GM18498 (cell line): ENCODE data around the gene MLLT1.

ENCODE experiments used
- ATAC-seq: cut with Tn5 transposase; IDR thresholded peaks from one replicate; pipeline ENCODE4 v1.9.1; 2021; ENCODE audit warnings: mild to moderate bottlenecking, moderate library complexity; ENCODE audit not compliant: unreplicated experiment

Gene MLLT1

GRCh38 chr19:6236310-6237291 is 43.2 kb downstream of the MLLT1 start:
- no peak for ATAC-seq

DNA sequence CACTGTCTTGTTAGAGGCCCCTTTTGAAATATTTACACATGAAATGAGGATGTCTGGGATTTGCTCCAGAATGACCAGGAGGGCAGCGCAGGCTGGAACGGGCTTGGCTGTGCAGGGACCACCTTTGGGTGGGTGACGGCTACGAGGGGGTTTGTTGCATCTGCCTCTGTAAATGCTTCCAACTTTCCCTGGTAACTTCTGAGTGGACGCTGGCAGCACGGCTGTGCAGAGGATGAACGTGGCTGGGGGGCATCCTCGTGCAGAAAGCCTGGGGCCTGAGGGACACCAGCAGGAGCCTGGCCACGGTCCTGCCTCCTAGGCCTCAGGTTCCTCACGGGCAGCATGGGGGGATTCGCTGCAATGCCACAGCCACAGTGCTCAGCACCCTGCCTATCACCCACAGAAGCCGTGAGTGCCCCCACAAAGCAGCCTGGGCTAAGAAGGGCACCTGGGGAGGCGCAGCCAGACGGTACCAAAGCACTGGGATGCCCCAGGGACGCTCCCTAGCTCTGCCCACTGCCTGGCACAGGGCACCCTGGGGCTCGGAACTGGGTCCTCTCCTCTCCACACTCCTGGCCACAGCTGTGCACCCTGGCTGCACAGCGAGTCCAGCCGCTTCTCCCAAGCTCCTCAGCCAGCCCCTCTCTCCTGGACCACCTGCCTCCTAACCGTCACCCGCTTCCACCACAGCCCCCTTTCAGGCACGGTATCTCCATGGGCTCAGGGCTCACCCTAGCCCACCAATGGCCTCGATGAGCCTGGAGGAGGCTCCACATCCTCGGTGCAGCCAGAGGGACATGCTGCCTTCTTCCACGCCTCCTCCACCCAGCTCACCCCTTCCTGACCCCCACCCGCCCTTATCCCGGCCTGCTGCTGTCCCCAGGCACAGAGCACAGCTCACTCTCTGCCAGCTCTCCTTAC is 44.5 kb downstream of the MLLT1 start:
- no peak for ATAC-seq

GRCh38 chr19:6234527-6234926 is 45.2 kb downstream of the MLLT1 start:
- no peak for ATAC-seq

- no peak for ATAC-seq
Measured at GRCh38 chr19:6233827-6234511, 45.8 kb downstream of the MLLT1 start.

DNA sequence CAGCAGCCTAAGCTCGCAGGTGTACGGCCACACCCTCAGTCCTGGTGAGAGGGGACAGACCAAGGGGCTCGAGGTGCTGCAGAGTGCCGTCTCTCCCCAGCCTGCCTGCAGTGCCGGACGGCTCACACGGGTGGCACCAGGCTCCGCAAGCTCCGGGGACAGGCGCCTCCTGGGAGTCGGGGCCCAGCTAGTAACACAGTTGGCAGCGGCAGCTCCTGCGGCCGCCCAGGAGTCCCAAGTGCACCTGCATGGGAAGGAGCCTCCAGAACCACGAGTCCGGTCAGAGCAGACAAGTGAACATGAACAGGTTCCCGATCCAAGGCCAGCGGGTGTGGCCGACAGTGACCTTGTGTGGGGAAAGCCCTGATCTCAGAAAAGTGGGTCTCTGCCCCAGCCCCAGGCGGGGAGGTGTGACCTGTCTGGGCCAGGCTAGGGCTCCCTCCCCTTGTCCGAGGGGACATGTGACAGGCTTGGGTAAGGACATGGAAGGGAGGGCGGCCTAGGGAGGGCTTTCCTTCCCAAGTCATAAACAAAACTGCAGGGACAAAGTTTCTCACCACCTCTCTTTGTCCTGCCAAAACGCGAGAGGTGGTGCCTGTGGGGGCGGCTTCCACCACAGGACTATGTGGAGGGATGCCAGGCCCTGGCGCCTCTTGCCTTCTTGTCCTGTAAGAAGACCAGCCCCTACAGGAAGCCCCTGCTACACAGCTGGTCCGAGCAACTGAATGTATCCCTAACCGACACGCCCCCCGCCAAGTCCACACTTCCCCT is 46.5 kb downstream of the MLLT1 start:
- ATAC-seq = no peak

DNA sequence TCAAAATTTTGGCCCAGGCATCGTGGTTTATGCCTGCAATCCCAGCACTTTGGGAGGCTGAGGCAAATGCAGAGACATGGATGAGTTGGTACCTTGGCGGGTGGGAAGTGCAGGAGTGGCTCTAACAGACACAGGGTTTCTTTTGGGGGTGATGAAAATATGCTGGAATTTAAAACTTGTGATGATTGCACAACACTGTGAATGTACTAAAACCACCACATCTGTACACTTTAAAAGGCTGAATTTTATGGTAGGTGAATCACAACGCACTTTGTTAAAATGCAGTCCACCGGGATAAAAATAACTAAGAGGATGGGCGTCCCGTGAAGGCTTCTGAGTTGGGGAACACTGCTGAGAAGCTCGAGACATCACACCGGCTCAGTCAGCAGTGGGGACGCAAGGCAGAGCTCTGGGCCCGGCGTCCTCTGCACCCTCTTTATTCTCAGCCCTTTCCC is 47.1 kb downstream of the MLLT1 start:
- no peak for ATAC-seq

GRCh38 chr19:6230991-6231448 is 48.8 kb downstream of the MLLT1 start:
- ATAC-seq = no peak

GRCh38 chr19:6229951-6230712 is 49.6 kb downstream of the MLLT1 start:
- no peak for ATAC-seq

- no peak for ATAC-seq
Measured at GRCh38 chr19:6229216-6229913, 50.4 kb downstream of the MLLT1 start.

GRCh38 chr19:6228551-6229215 is 51.1 kb downstream of the MLLT1 start:
- no peak for ATAC-seq

- ATAC-seq = no peak
Measured at GRCh38 chr19:6227936-6228325, 51.8 kb downstream of the MLLT1 start.

GRCh38 chr19:6227156-6227935 is 52.4 kb downstream of the MLLT1 start:
- ATAC-seq = no peak

DNA sequence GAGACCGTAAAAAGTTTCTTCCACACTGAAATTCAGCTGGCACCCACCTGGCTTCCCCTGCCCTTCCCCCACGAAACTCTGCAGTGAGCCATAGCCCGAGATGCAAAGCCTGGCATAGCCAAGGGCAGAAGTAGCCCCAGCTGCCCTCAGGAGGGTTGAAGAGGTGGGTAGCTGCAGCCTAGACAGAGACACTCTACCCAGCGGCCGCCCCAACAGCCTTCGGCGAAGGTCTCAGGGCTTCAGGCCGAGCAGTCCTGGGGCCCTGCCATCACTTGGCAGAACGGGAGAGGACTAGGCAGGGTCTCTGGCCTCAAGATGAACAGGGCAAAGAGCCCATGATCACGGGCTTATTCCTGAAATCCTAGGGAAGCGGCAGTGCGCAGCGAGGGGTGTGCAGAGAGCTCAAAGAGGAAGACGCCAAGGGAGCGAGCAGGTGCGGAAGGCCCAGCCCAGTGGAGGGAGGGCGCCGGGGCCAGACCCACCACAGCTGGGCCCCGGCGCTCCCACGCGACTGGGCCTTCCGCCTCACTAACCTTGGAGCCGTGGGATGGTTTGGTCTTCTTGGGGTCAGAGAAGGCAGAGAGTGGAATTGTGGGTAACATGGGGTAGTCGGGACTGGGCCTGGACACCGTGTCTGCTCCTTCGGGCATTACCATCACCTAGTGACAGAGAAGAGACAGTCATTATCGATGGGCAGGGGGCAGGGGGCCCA is 53.2 kb downstream of the MLLT1 start:
- no peak for ATAC-seq

DNA sequence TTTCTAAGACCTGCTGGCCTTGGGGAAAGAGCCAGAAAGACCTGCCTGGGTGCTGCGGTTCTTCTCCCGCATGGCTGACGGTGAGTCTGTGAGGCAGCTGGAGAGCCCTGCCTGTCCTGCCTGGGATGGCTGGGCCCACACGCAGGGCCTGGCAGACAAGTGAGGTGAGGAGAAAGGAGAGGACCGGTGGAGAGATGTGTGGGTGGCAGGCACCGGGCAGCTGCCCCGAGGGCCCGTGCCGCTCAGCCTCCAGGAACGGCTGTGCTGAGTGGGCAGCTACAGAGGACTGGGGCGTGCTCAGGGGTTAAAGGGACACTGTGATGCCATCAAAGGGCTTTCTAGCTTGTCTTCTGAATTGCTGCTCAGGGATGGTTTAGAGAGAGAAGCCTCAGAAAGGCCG is 53.8 kb downstream of the MLLT1 start:
- ATAC-seq = no peak

- ATAC-seq = no peak
Measured at GRCh38 chr19:6225232-6225865, 54.4 kb downstream of the MLLT1 start.

GRCh38 chr19:6224308-6224675 is 55.5 kb downstream of the MLLT1 start:
- ATAC-seq = no peak
